Astrocyte of the cerebellum (primary cell): ENCODE measurements around the gene RBBP5.

Experiments
- DNase-seq: peaks from one replicate; pipeline ENCODE4 v3.0.0-alpha.2; 2011; ENCODE audit warnings: low read depth
- H3K4me3 ChIP-seq: 2 replicates; pipeline ENCODE4 v1.5.1; 2011; ENCODE audit warnings: mild to moderate bottlenecking, low read depth, low read length, moderate library complexity
- in situ Hi-C: cut with HindIII; loops from 2 replicates; pipeline ENCODE4 v1.10.0; 2017; ENCODE audit warnings: low sequenced_read_pairs
- TF ChIP-seq, protein P1 (sequence below): IDR thresholded peaks from 2 replicates; pipeline ENCODE4 v1.5.1; 2012; ENCODE audit warnings: low read length, low read depth, moderate library complexity, mild to moderate bottlenecking; ENCODE audit errors: missing control alignments

Gene RBBP5

DNA sequence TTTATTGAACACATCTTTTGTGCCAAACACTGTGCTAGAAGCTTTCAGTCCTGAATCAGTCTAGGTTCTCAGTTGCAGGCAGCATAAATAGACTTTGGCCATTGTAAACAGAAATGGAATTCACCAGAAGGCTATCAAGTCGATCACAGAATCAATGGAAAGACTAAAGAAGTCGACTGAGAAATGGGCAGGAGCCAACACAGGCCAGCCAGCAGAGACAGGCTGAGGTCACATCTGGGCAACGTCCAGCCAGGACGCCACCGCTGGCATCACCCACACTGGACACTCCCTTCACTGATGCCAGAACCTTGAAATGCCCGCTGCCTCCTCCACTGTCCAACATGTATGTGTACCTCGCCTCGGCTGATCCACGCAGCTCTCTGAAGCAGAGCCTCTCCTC, 84.2 kb downstream of the RBBP5 start:
- TF ChIP-seq, protein P1, sequence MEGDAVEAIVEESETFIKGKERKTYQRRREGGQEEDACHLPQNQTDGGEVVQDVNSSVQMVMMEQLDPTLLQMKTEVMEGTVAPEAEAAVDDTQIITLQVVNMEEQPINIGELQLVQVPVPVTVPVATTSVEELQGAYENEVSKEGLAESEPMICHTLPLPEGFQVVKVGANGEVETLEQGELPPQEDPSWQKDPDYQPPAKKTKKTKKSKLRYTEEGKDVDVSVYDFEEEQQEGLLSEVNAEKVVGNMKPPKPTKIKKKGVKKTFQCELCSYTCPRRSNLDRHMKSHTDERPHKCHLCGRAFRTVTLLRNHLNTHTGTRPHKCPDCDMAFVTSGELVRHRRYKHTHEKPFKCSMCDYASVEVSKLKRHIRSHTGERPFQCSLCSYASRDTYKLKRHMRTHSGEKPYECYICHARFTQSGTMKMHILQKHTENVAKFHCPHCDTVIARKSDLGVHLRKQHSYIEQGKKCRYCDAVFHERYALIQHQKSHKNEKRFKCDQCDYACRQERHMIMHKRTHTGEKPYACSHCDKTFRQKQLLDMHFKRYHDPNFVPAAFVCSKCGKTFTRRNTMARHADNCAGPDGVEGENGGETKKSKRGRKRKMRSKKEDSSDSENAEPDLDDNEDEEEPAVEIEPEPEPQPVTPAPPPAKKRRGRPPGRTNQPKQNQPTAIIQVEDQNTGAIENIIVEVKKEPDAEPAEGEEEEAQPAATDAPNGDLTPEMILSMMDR = no peak
- in situ Hi-C loops = no loop called here
- H3K4me3 ChIP-seq = no peak overlapping the region
- DNase-seq = no peak
